WTC11 (cell line): Measurements from ENCODE around the gene RFWD3. TPM values are rescaled to one million over a fixed set of nuclear protein-coding genes. Genes with fewer than 3 reads are reported as not detected.

Experiments
- ATAC-seq: fragments of 200-7000 bp; cut with Tn5 transposase; 2 replicates; pipeline ENCODE4 v1.10.0; 2021; ENCODE audit warnings: mild to moderate bottlenecking, moderate library complexity
- CTCF ChIA-PET: fragments of 300-600 bp; sonication (Branson Sonifier 250); formaldehyde crosslinking; loops from one replicate; lab custom pipeline; 2021; ENCODE audit warnings: antibody characterized with exemption; lab: Charles Lee
- POLR2A ChIA-PET: fragments of 350-600 bp; sonication (Branson Sonifier 250); formaldehyde crosslinking; loops from one replicate; lab custom pipeline; 2021; ENCODE audit warnings: antibody characterized with exemption; lab: Charles Lee
- DNase-seq: peaks from one replicate; pipeline ENCODE4 v3.0.0; 2021; ENCODE audit warnings: low spot score
- H3K27ac Mint-ChIP-seq: 2 replicates; pipeline ENCODE4 v1.8.0; 2021; ENCODE audit warnings: mixed read lengths
- H3K27me3 Mint-ChIP-seq: 2 replicates; pipeline ENCODE4 v1.8.0; 2021; ENCODE audit warnings: low read depth, mild to moderate bottlenecking, moderate library complexity, mixed read lengths
- H3K36me3 Mint-ChIP-seq: 2 replicates; pipeline ENCODE4 v1.8.0; 2021; ENCODE audit warnings: mixed read lengths
- H3K4me1 Mint-ChIP-seq: 2 replicates; pipeline ENCODE4 v1.8.0; 2022; ENCODE audit warnings: mixed read lengths
- H3K4me3 Mint-ChIP-seq: 2 replicates; pipeline ENCODE4 v1.8.0; 2021; ENCODE audit warnings: mild to moderate bottlenecking, moderate library complexity, mixed read lengths
- H3K9me3 Mint-ChIP-seq: 2 replicates; pipeline ENCODE4 v1.8.0; 2021; ENCODE audit warnings: mixed read lengths
- CREB1 ChIP-seq: sonication (generic); formaldehyde crosslinking; IDR thresholded peaks from 2 replicates; pipeline ENCODE4 v1.8.0; 2023; ENCODE audit warnings: mild to moderate bottlenecking, missing genetic modification reagents
- ETV6 ChIP-seq: sonication (generic); formaldehyde crosslinking; IDR thresholded peaks from 2 replicates; pipeline ENCODE4 v1.8.1; 2022; ENCODE audit warnings: mild to moderate bottlenecking, missing genetic modification reagents
- MYBL2 ChIP-seq: sonication (generic); formaldehyde crosslinking; IDR thresholded peaks from 2 replicates; pipeline ENCODE4 v1.8.1; 2023; ENCODE audit warnings: mild to moderate bottlenecking, moderate library complexity, missing genetic modification reagents
- SP1 ChIP-seq: sonication (generic); formaldehyde crosslinking; conservative IDR thresholded peaks from 2 replicates; pipeline ENCODE4 v1.8.1; 2022; ENCODE audit warnings: missing genetic modification reagents
- TP53 ChIP-seq: sonication (generic); formaldehyde crosslinking; IDR thresholded peaks from 2 replicates; pipeline ENCODE4 v1.8.1; 2023; ENCODE audit warnings: mild to moderate bottlenecking, missing genetic modification reagents
- ZBTB21 ChIP-seq: sonication (generic); formaldehyde crosslinking; IDR thresholded peaks from 2 replicates; pipeline ENCODE4 v1.8.1; 2023; ENCODE audit warnings: mild to moderate bottlenecking, missing genetic modification reagents, borderline replicate concordance
- ZNF396 ChIP-seq: fragments of 250-450 bp; sonication (Bioruptor Pico); IDR thresholded peaks from 2 replicates; pipeline ENCODE4 v1.8.0; 2021; ENCODE audit warnings: mild to moderate bottlenecking, moderate library complexity, borderline replicate concordance
- total RNA-seq: library from RNA; stranded (reverse); gene quantifications from 3 replicates; pipeline ENCODE4 v1.2.3, GENCODE V29; 2021
- TF ChIP-seq, protein P1 (sequence below): sonication (generic); formaldehyde crosslinking; IDR thresholded peaks from 2 replicates; pipeline ENCODE4 v1.8.0; 2023; ENCODE audit warnings: missing genetic modification reagents, mild to moderate bottlenecking, borderline replicate concordance
- TF ChIP-seq, protein P2 (sequence below): fragments of 200-600 bp; IDR thresholded peaks from 2 replicates; pipeline ENCODE4 v1.8.0; 2022; ENCODE audit warnings: antibody characterized with exemption
- TF ChIP-seq, protein P3 (sequence below): sonication (generic); formaldehyde crosslinking; IDR thresholded peaks from 2 replicates; pipeline ENCODE4 v1.8.0; 2022; ENCODE audit warnings: mild to moderate bottlenecking, missing genetic modification reagents
- TF ChIP-seq, protein P4 (sequence below): sonication (generic); formaldehyde crosslinking; IDR thresholded peaks from 2 replicates; pipeline ENCODE4 v1.8.1; 2023; ENCODE audit warnings: mild to moderate bottlenecking, missing genetic modification reagents, borderline replicate concordance
- TF ChIP-seq, protein P5 (sequence below): sonication (generic); formaldehyde crosslinking; IDR thresholded peaks from 2 replicates; pipeline ENCODE4 v1.8.0; 2022; ENCODE audit warnings: mild to moderate bottlenecking, missing genetic modification reagents
- TF ChIP-seq, protein P6 (sequence below): sonication (generic); formaldehyde crosslinking; conservative IDR thresholded peaks from 2 replicates; pipeline ENCODE4 v1.8.1; 2023; ENCODE audit warnings: mild to moderate bottlenecking, low read depth, missing genetic modification reagents, moderate library complexity
- TF ChIP-seq, protein P7 (sequence below): sonication (generic); formaldehyde crosslinking; IDR thresholded peaks from 2 replicates; pipeline ENCODE4 v1.8.0; 2022; ENCODE audit warnings: mild to moderate bottlenecking, missing genetic modification reagents

RFWD3 gene
- total RNA-seq, 1 experiment from 2014 or later, result 109 TPM

DNA sequence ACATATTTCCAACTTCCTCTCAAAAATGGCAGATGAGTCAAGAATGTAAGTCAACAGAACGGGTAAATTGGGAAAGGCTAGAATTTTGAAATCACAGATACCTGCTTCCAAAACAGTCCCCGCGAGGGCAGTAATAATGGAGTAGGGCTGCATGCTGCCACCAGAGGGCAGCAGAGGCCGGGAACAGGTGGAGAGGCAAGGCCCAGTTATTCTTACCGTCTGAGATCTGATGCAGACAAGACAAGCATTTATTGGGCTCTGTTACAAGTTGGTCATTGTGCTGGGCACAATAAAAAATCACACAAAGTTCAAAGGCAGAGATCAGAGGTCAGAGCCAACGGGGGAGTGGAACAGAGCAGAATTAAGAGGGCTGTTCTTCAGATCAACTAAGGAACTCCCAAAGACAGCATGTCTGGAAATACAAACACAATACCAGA is 42.8 kb upstream of the RFWD3 start:
- Mint-ChIP-seq H3K4me1 (peaks cover 8% of the 10 kb centered on the region), H3K4me3 (no peak overlapping the region), H3K27ac (no peak overlapping the region), H3K27me3 (no peaks in the 10 kb centered on the region), H3K36me3 (no peaks in the 10 kb centered on the region), H3K9me3 (no peaks in the 10 kb centered on the region)
- ChIA-PET POLR2A (interaction anchor here (1.0 kb wide), 1 partner anchor 42 kb away, joined by 3 read pairs; no protein-coding TSS in a partner anchor), CTCF (interaction anchor here (0.8 to 5.0 kb wide), 8 partner anchors 16 to 154 kb away, joined by 3 to 63 read pairs (median 8); no protein-coding TSS in a partner anchor)
- DNase-seq, result peak; percentile 87
- no peak for TF ChIP-seq ZBTB21 (CRISPR knock-in tag)
- TF ChIP-seq, protein P1, sequence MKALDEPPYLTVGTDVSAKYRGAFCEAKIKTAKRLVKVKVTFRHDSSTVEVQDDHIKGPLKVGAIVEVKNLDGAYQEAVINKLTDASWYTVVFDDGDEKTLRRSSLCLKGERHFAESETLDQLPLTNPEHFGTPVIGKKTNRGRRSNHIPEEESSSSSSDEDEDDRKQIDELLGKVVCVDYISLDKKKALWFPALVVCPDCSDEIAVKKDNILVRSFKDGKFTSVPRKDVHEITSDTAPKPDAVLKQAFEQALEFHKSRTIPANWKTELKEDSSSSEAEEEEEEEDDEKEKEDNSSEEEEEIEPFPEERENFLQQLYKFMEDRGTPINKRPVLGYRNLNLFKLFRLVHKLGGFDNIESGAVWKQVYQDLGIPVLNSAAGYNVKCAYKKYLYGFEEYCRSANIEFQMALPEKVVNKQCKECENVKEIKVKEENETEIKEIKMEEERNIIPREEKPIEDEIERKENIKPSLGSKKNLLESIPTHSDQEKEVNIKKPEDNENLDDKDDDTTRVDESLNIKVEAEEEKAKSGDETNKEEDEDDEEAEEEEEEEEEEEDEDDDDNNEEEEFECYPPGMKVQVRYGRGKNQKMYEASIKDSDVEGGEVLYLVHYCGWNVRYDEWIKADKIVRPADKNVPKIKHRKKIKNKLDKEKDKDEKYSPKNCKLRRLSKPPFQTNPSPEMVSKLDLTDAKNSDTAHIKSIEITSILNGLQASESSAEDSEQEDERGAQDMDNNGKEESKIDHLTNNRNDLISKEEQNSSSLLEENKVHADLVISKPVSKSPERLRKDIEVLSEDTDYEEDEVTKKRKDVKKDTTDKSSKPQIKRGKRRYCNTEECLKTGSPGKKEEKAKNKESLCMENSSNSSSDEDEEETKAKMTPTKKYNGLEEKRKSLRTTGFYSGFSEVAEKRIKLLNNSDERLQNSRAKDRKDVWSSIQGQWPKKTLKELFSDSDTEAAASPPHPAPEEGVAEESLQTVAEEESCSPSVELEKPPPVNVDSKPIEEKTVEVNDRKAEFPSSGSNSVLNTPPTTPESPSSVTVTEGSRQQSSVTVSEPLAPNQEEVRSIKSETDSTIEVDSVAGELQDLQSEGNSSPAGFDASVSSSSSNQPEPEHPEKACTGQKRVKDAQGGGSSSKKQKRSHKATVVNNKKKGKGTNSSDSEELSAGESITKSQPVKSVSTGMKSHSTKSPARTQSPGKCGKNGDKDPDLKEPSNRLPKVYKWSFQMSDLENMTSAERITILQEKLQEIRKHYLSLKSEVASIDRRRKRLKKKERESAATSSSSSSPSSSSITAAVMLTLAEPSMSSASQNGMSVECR (CRISPR knock-in tag), result no peak
- TF ChIP-seq, protein P2, sequence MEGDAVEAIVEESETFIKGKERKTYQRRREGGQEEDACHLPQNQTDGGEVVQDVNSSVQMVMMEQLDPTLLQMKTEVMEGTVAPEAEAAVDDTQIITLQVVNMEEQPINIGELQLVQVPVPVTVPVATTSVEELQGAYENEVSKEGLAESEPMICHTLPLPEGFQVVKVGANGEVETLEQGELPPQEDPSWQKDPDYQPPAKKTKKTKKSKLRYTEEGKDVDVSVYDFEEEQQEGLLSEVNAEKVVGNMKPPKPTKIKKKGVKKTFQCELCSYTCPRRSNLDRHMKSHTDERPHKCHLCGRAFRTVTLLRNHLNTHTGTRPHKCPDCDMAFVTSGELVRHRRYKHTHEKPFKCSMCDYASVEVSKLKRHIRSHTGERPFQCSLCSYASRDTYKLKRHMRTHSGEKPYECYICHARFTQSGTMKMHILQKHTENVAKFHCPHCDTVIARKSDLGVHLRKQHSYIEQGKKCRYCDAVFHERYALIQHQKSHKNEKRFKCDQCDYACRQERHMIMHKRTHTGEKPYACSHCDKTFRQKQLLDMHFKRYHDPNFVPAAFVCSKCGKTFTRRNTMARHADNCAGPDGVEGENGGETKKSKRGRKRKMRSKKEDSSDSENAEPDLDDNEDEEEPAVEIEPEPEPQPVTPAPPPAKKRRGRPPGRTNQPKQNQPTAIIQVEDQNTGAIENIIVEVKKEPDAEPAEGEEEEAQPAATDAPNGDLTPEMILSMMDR, result peak; percentile 90
- TF ChIP-seq, all 79 proteins: peak for 1
- ATAC-seq, result peak; percentile 89

DNA sequence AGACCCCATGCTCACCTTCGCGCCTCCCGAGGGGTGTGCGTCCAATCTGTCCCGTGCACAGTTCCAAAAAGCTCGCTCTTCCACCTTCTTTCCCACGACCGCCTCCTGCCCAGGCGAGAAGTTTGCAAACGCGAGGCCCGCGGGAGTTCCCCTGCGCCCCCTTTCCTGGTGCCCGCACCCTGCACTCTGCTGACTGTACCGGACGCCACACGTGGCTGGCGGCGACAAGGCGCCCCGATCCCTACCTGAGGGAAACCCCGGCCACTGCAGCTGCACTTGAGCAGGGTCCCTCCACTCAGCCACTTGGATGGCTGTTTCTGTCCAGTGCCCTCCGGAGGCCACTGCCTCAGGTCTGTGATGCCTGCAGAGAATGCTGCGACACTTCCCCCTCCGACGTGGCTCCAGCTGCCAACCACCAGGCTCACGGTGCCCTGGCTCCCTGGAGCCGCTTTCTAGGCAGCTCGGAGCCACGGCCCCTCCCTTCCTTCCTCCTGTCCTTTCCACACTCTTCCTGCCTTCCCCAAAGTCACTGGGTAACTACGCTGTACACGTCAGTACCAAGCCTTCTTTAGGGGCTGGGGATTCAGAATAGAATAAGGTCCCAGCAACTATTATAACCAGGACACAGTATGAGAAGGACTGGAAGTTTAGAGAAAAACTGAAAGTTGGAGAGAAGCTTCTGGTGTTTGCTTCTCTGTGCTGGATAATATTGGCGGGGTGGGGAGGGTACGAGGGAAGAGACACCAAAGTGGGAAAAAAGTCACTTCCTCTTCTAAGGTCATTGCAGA is 34.0 kb upstream of the RFWD3 start, which contains the start of gene MLKL:
TSS of gene MLKL (minus strand) at position 425 of the 788 bp plus-strand sequence. CDS start 5,105 bp downstream, outside the sequence.
- peaks cover 21% of the 10 kb centered on the region for H3K4me1 Mint-ChIP-seq
- ChIA-PET POLR2A (interaction anchor here (1.4 kb wide), 1 partner anchor 34 kb away, joined by 4 read pairs; the partner anchor contains the start of gene RFWD3), CTCF (interaction anchor here (0.6 to 3.2 kb wide), 10 partner anchors 10 to 164 kb away, joined by 3 to 26 read pairs (median 6); partner anchors contain the start of gene RFWD3)
- peaks cover 38% of the 10 kb centered on the region for H3K27me3 Mint-ChIP-seq
- H3K9me3 Mint-ChIP-seq, result no peaks in the 10 kb centered on the region
- H3K27ac Mint-ChIP-seq, result peak within 1 kb of the TSS; percentile 88
- DNase-seq (peak; percentile 57), ATAC-seq (peak; percentile 74)
- H3K4me3 Mint-ChIP-seq, result peak within 1 kb of the TSS; percentile 91
- H3K36me3 Mint-ChIP-seq, result 0 out of 2 replicates have a peak, but pooled peaks cover 1% of the 10 kb centered on the region
- TF ChIP-seq, protein P3, sequence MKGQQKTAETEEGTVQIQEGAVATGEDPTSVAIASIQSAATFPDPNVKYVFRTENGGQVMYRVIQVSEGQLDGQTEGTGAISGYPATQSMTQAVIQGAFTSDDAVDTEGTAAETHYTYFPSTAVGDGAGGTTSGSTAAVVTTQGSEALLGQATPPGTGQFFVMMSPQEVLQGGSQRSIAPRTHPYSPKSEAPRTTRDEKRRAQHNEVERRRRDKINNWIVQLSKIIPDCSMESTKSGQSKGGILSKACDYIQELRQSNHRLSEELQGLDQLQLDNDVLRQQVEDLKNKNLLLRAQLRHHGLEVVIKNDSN (CRISPR knock-in tag), result peak; percentile 63; the same call in 1 of the 2 replicates
- TF ChIP-seq ZNF396 (CRISPR knock-in tag), result no peak
- 0 out of 2 replicates have a peak, but pooled peaks have one; percentile 32 for TF ChIP-seq TP53 (CRISPR knock-in tag)
- TF ChIP-seq MYBL2 (CRISPR knock-in tag), result peak; percentile 75; the same call in 1 of the 2 replicates
- TF ChIP-seq ETV6, result peak; percentile 30
- TF ChIP-seq, protein P4, sequence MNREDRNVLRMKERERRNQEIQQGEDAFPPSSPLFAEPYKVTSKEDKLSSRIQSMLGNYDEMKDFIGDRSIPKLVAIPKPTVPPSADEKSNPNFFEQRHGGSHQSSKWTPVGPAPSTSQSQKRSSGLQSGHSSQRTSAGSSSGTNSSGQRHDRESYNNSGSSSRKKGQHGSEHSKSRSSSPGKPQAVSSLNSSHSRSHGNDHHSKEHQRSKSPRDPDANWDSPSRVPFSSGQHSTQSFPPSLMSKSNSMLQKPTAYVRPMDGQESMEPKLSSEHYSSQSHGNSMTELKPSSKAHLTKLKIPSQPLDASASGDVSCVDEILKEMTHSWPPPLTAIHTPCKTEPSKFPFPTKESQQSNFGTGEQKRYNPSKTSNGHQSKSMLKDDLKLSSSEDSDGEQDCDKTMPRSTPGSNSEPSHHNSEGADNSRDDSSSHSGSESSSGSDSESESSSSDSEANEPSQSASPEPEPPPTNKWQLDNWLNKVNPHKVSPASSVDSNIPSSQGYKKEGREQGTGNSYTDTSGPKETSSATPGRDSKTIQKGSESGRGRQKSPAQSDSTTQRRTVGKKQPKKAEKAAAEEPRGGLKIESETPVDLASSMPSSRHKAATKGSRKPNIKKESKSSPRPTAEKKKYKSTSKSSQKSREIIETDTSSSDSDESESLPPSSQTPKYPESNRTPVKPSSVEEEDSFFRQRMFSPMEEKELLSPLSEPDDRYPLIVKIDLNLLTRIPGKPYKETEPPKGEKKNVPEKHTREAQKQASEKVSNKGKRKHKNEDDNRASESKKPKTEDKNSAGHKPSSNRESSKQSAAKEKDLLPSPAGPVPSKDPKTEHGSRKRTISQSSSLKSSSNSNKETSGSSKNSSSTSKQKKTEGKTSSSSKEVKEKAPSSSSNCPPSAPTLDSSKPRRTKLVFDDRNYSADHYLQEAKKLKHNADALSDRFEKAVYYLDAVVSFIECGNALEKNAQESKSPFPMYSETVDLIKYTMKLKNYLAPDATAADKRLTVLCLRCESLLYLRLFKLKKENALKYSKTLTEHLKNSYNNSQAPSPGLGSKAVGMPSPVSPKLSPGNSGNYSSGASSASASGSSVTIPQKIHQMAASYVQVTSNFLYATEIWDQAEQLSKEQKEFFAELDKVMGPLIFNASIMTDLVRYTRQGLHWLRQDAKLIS (CRISPR knock-in tag), result peak; percentile 36; the same call in 1 of the 2 replicates
- peak; percentile 22; the same call in 1 of the 2 replicates for TF ChIP-seq SP1 (CRISPR knock-in tag)
- TF ChIP-seq, protein P5, sequence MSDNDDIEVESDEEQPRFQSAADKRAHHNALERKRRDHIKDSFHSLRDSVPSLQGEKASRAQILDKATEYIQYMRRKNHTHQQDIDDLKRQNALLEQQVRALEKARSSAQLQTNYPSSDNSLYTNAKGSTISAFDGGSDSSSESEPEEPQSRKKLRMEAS (CRISPR knock-in tag), result peak; percentile 93
- TF ChIP-seq, protein P6, sequence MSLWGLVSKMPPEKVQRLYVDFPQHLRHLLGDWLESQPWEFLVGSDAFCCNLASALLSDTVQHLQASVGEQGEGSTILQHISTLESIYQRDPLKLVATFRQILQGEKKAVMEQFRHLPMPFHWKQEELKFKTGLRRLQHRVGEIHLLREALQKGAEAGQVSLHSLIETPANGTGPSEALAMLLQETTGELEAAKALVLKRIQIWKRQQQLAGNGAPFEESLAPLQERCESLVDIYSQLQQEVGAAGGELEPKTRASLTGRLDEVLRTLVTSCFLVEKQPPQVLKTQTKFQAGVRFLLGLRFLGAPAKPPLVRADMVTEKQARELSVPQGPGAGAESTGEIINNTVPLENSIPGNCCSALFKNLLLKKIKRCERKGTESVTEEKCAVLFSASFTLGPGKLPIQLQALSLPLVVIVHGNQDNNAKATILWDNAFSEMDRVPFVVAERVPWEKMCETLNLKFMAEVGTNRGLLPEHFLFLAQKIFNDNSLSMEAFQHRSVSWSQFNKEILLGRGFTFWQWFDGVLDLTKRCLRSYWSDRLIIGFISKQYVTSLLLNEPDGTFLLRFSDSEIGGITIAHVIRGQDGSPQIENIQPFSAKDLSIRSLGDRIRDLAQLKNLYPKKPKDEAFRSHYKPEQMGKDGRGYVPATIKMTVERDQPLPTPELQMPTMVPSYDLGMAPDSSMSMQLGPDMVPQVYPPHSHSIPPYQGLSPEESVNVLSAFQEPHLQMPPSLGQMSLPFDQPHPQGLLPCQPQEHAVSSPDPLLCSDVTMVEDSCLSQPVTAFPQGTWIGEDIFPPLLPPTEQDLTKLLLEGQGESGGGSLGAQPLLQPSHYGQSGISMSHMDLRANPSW (CRISPR knock-in tag), result no peak
- TF ChIP-seq CREB1 (CRISPR knock-in tag), result peak; percentile 63; the same call in 1 of the 2 replicates
- TF ChIP-seq, protein P7, sequence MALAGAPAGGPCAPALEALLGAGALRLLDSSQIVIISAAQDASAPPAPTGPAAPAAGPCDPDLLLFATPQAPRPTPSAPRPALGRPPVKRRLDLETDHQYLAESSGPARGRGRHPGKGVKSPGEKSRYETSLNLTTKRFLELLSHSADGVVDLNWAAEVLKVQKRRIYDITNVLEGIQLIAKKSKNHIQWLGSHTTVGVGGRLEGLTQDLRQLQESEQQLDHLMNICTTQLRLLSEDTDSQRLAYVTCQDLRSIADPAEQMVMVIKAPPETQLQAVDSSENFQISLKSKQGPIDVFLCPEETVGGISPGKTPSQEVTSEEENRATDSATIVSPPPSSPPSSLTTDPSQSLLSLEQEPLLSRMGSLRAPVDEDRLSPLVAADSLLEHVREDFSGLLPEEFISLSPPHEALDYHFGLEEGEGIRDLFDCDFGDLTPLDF (CRISPR knock-in tag), result peak; percentile 78
